Myocyte (in vitro differentiated cells): ENCODE data around the gene PLEKHM3. TPM values are rescaled to one million over a fixed set of nuclear protein-coding genes. Genes with fewer than 3 reads are reported as not detected.
A peak's percentile ranks its signal among the peaks of the same experiment; 100 is the strongest.
"Not testable (repeated sequence)": the region's sequence is repeated elsewhere in the genome, so short reads cannot be mapped to it uniquely, and the experiment has no call there.

Experiments used
- DNase-seq: peaks from one replicate; pipeline ENCODE4 v3.0.0-alpha.2; 2012; ENCODE audit warnings: low read depth
- total RNA-seq: library from RNA; depleted of rRNA; stranded (reverse); fragments of >200 nt; gene quantifications from 2 replicates; pipeline ENCODE4 v1.2.3, GENCODE V29; 2014

Gene PLEKHM3
- total RNA-seq, 1 donor from 2014 or later = 6.7 TPM

GRCh38 chr2:208037564-208038487 is 12.5 kb upstream of the PLEKHM3 start:
- DNase-seq = no peak

- no peak for DNase-seq
Observed at GRCh38 chr2:208036357-208036756, 11.0 kb upstream of the PLEKHM3 start.

GRCh38 chr2:208034503-208035140 is 9.3 kb upstream of the PLEKHM3 start:
- DNase-seq = no peak

- peak; percentile 13 for DNase-seq
Observed at GRCh38 chr2:208033701-208034502, 8.6 kb upstream of the PLEKHM3 start.

- no peak for DNase-seq
Observed at GRCh38 chr2:208031608-208032019, 6.3 kb upstream of the PLEKHM3 start.

GRCh38 chr2:208025814-208026184 is 472 bp upstream of the PLEKHM3 start:
- no peak for DNase-seq

- no peak for DNase-seq
Observed at GRCh38 chr2:208024091-208024490, 1.2 kb downstream of the PLEKHM3 start.

GRCh38 chr2:208020253-208020652 is 5.1 kb downstream of the PLEKHM3 start:
- DNase-seq = no peak

GRCh38 chr2:208018124-208018712 is 7.1 kb downstream of the PLEKHM3 start:
- not testable (repeated sequence) for DNase-seq

GRCh38 chr2:208017721-208018120 is 7.6 kb downstream of the PLEKHM3 start:
- no peak for DNase-seq

- no peak for DNase-seq
Observed at GRCh38 chr2:208015475-208015874, 9.9 kb downstream of the PLEKHM3 start.

- peak; percentile 26 for DNase-seq
Observed at GRCh38 chr2:208013285-208014178, 11.8 kb downstream of the PLEKHM3 start.

GRCh38 chr2:208012449-208012848 is 12.9 kb downstream of the PLEKHM3 start:
- DNase-seq = no peak

- DNase-seq = no peak
Observed at GRCh38 chr2:208010506-208010905, 14.8 kb downstream of the PLEKHM3 start.

GRCh38 chr2:208006833-208007232 is 18.5 kb downstream of the PLEKHM3 start:
- DNase-seq = no peak

GRCh38 chr2:208006337-208006736 is 19.0 kb downstream of the PLEKHM3 start:
- no peak for DNase-seq

GRCh38 chr2:208001924-208002323 is 23.4 kb downstream of the PLEKHM3 start:
- DNase-seq = no peak

- no peak for DNase-seq
Observed at GRCh38 chr2:208000701-208001395, 24.5 kb downstream of the PLEKHM3 start.

GRCh38 chr2:207996848-207997247 is 28.5 kb downstream of the PLEKHM3 start:
- DNase-seq = no peak

GRCh38 chr2:207995887-207996286 is 29.4 kb downstream of the PLEKHM3 start:
- DNase-seq = no peak
